Measurements from ENCODE around the gene PRUNE2.
"Not testable (repeated sequence)": the region's sequence is repeated elsewhere in the genome, so short reads cannot be mapped to it uniquely, and the experiment has no call there.

The PRUNE2 gene

GRCh38 chr9:76759732-76760131 lies 146.2 kb downstream of the PRUNE2 start:
- H3K4me3 Mint-ChIP-seq: no peak overlapping the region
- H3K9me3 Mint-ChIP-seq: no peaks in the 10 kb centered on the region
- no peak overlapping the region for H3K27ac Mint-ChIP-seq (ENCODE audit: low read depth)
- H3K36me3 Mint-ChIP-seq (ENCODE audit: insufficient read depth): no peaks in the 10 kb centered on the region
- ATAC-seq (replicated peaks; ENCODE audit: extremely low read depth, poor library complexity, severe bottlenecking): no peak
- DNase-seq (ENCODE audit: low spot score in 2 of 2): no peak
- H3K27me3 Mint-ChIP-seq: peaks cover 33% of the 10 kb centered on the region
- H3K4me1 Mint-ChIP-seq: no peaks in the 10 kb centered on the region

GRCh38 chr9:76758476-76758875 lies 147.4 kb downstream of the PRUNE2 start:
- no peak for DNase-seq (ENCODE audit: low spot score in 2 of 2)
- Mint-ChIP-seq H3K27ac (ENCODE audit: low read depth) (no peak overlapping the region), H3K27me3 (peaks cover 30% of the 10 kb centered on the region), H3K4me3 (no peak overlapping the region), H3K4me1 (no peaks in the 10 kb centered on the region), H3K9me3 (no peaks in the 10 kb centered on the region), H3K36me3 (ENCODE audit: insufficient read depth) (no peaks in the 10 kb centered on the region)
- ATAC-seq (replicated peaks; ENCODE audit: extremely low read depth, poor library complexity, severe bottlenecking): no peak

- Mint-ChIP-seq H3K27me3 (peaks cover 23% of the 10 kb centered on the region), H3K4me1 (no peaks in the 10 kb centered on the region), H3K36me3 (ENCODE audit: insufficient read depth) (no peaks in the 10 kb centered on the region), H3K27ac (ENCODE audit: low read depth) (no peak overlapping the region), H3K9me3 (no peaks in the 10 kb centered on the region), H3K4me3 (no peak overlapping the region)
- DNase-seq (ENCODE audit: low spot score in 2 of 2) (no peak), ATAC-seq (replicated peaks; ENCODE audit: extremely low read depth, poor library complexity, severe bottlenecking) (no peak)
Measured at GRCh38 chr9:76756941-76757673, 148.8 kb downstream of the PRUNE2 start.

GRCh38 chr9:76756268-76756640 lies 149.7 kb downstream of the PRUNE2 start:
- ATAC-seq (replicated peaks; ENCODE audit: extremely low read depth, poor library complexity, severe bottlenecking) (no peak), DNase-seq (ENCODE audit: low spot score in 2 of 2) (no peak)
- Mint-ChIP-seq H3K9me3 (no peaks in the 10 kb centered on the region), H3K27ac (ENCODE audit: low read depth) (no peak overlapping the region), H3K27me3 (peaks cover 23% of the 10 kb centered on the region), H3K4me1 (no peaks in the 10 kb centered on the region), H3K4me3 (no peak overlapping the region), H3K36me3 (ENCODE audit: insufficient read depth) (no peaks in the 10 kb centered on the region)

GRCh38 chr9:76751001-76751400 lies 154.9 kb downstream of the PRUNE2 start:
- no peak for ATAC-seq (replicated peaks; ENCODE audit: extremely low read depth, poor library complexity, severe bottlenecking)
- no peaks in the 10 kb centered on the region for H3K9me3 Mint-ChIP-seq
- H3K4me3 Mint-ChIP-seq: no peak overlapping the region
- peaks cover 22% of the 10 kb centered on the region for H3K27me3 Mint-ChIP-seq
- H3K4me1 Mint-ChIP-seq: no peaks in the 10 kb centered on the region
- no peak for DNase-seq (ENCODE audit: low spot score in 2 of 2)
- no peaks in the 10 kb centered on the region for H3K36me3 Mint-ChIP-seq (ENCODE audit: insufficient read depth)
- no peak overlapping the region for H3K27ac Mint-ChIP-seq (ENCODE audit: low read depth)

- H3K9me3 Mint-ChIP-seq: peaks cover 6% of the 10 kb centered on the region
- no peak overlapping the region for H3K27ac Mint-ChIP-seq (ENCODE audit: low read depth)
- H3K4me1 Mint-ChIP-seq: no peaks in the 10 kb centered on the region
- H3K4me3 Mint-ChIP-seq: no peak overlapping the region
- ATAC-seq (replicated peaks; ENCODE audit: extremely low read depth, poor library complexity, severe bottlenecking) (no peak), DNase-seq (ENCODE audit: low spot score in 2 of 2) (no peak)
- peaks cover 60% of the 10 kb centered on the region for H3K27me3 Mint-ChIP-seq
- H3K36me3 Mint-ChIP-seq (ENCODE audit: insufficient read depth): no peaks in the 10 kb centered on the region
Measured at GRCh38 chr9:76744336-76744735, 161.6 kb downstream of the PRUNE2 start.

- no peak for DNase-seq (ENCODE audit: low spot score in 2 of 2)
- Mint-ChIP-seq H3K27me3 (peaks cover 64% of the 10 kb centered on the region), H3K36me3 (ENCODE audit: insufficient read depth) (no peaks in the 10 kb centered on the region), H3K9me3 (peaks cover 6% of the 10 kb centered on the region), H3K4me1 (no peaks in the 10 kb centered on the region), H3K4me3 (no peak overlapping the region), H3K27ac (ENCODE audit: low read depth) (no peak overlapping the region)
- no peak for ATAC-seq (replicated peaks; ENCODE audit: extremely low read depth, poor library complexity, severe bottlenecking)
Measured at GRCh38 chr9:76743931-76744330, 162.0 kb downstream of the PRUNE2 start.

GRCh38 chr9:76742890-76743289 lies 163.0 kb downstream of the PRUNE2 start:
- not testable (repeated sequence) for H3K36me3 Mint-ChIP-seq (ENCODE audit: insufficient read depth); H3K9me3 Mint-ChIP-seq; H3K27ac Mint-ChIP-seq (ENCODE audit: low read depth); H3K4me3 Mint-ChIP-seq; H3K4me1 Mint-ChIP-seq; ATAC-seq (replicated peaks; ENCODE audit: extremely low read depth, poor library complexity, severe bottlenecking); DNase-seq (ENCODE audit: low spot score in 2 of 2)
- H3K27me3 Mint-ChIP-seq: peaks cover 64% of the 10 kb centered on the region

GRCh38 chr9:76741524-76741923 lies 164.4 kb downstream of the PRUNE2 start:
- DNase-seq (ENCODE audit: low spot score in 2 of 2) (no peak), ATAC-seq (replicated peaks; ENCODE audit: extremely low read depth, poor library complexity, severe bottlenecking) (no peak)
- Mint-ChIP-seq H3K36me3 (ENCODE audit: insufficient read depth) (no peaks in the 10 kb centered on the region), H3K27ac (ENCODE audit: low read depth) (no peak overlapping the region), H3K27me3 (peaks cover 62% of the 10 kb centered on the region), H3K4me1 (no peaks in the 10 kb centered on the region), H3K4me3 (no peak overlapping the region), H3K9me3 (peaks cover 6% of the 10 kb centered on the region)

- Mint-ChIP-seq H3K9me3 (no peaks in the 10 kb centered on the region), H3K27ac (ENCODE audit: low read depth) (no peak overlapping the region), H3K4me1 (no peaks in the 10 kb centered on the region), H3K4me3 (no peak overlapping the region), H3K36me3 (ENCODE audit: insufficient read depth) (no peaks in the 10 kb centered on the region), H3K27me3 (peaks cover 65% of the 10 kb centered on the region)
- no peak for DNase-seq (ENCODE audit: low spot score in 2 of 2)
- no peak for ATAC-seq (replicated peaks; ENCODE audit: extremely low read depth, poor library complexity, severe bottlenecking)
Measured at GRCh38 chr9:76738402-76738801, 167.5 kb downstream of the PRUNE2 start.

- DNase-seq (ENCODE audit: low spot score in 2 of 2): no peak
Measured at GRCh38 chr9:76737154-76737902, 168.6 kb downstream of the PRUNE2 start.

GRCh38 chr9:76734716-76735115 lies 171.2 kb downstream of the PRUNE2 start:
- no peak overlapping the region for H3K27ac Mint-ChIP-seq (ENCODE audit: low read depth)
- no peaks in the 10 kb centered on the region for H3K4me1 Mint-ChIP-seq
- DNase-seq (ENCODE audit: low spot score in 2 of 2) (no peak), ATAC-seq (replicated peaks; ENCODE audit: extremely low read depth, poor library complexity, severe bottlenecking) (no peak)
- no peaks in the 10 kb centered on the region for H3K36me3 Mint-ChIP-seq (ENCODE audit: insufficient read depth)
- H3K27me3 Mint-ChIP-seq: peaks cover 59% of the 10 kb centered on the region
- H3K4me3 Mint-ChIP-seq: no peak overlapping the region
- H3K9me3 Mint-ChIP-seq: no peaks in the 10 kb centered on the region

More at GRCh38 chr9:76737154-76737902, 168.6 kb downstream of the PRUNE2 start:
- Mint-ChIP-seq H3K27ac (ENCODE audit: low read depth) (no peak overlapping the region), H3K27me3 (peaks cover 65% of the 10 kb centered on the region), H3K4me3 (no peak overlapping the region), H3K36me3 (ENCODE audit: insufficient read depth) (no peaks in the 10 kb centered on the region), H3K4me1 (no peaks in the 10 kb centered on the region), H3K9me3 (no peaks in the 10 kb centered on the region)
- no peak for ATAC-seq (replicated peaks; ENCODE audit: extremely low read depth, poor library complexity, severe bottlenecking)

- no peaks in the 10 kb centered on the region for H3K4me1 Mint-ChIP-seq
- peaks cover 43% of the 10 kb centered on the region for H3K27me3 Mint-ChIP-seq
- ATAC-seq (replicated peaks; ENCODE audit: extremely low read depth, poor library complexity, severe bottlenecking): no peak
- no peak for DNase-seq (ENCODE audit: low spot score in 2 of 2)
- no peaks in the 10 kb centered on the region for H3K9me3 Mint-ChIP-seq
- no peak overlapping the region for H3K4me3 Mint-ChIP-seq
- H3K27ac Mint-ChIP-seq (ENCODE audit: low read depth): no peak overlapping the region
- H3K36me3 Mint-ChIP-seq (ENCODE audit: insufficient read depth): no peaks in the 10 kb centered on the region
Measured at GRCh38 chr9:76733096-76733495, 172.8 kb downstream of the PRUNE2 start.

All from central memory CD8-positive, alpha-beta T cell (primary cell).